DLD1 (cell line): ENCODE measurements around the gene FMO1.
"Not testable (repeated sequence)": the region's sequence is repeated elsewhere in the genome, so short reads cannot be mapped to it uniquely, and the experiment has no call there.

Experiments
- in situ Hi-C: cut with HindIII; loops from 2 replicates; pipeline ENCODE4 v1.10.0; 2017; ENCODE audit warnings: low sequenced_read_pairs

FMO1 gene

DNA sequence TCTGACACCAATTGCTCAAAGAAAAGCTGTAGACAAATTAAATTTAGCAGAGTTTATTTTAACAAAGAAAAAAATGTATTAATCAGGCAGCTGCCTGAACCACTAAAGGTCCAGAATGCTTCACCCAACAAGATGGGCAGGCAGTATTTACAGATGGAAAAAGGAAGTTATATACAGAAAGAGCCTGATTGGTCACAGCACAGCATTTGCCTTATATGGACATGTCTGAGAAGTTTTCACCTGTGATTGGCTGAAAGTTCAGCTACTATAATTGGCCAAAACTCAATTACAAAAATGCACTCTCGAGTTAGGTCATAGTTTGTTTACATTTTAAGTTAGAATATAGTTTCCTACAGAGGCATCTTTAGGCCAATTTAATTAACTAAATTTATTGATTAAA is 15.1 kb upstream of the FMO1 start:
- in situ Hi-C loops = no loop called here

DNA sequence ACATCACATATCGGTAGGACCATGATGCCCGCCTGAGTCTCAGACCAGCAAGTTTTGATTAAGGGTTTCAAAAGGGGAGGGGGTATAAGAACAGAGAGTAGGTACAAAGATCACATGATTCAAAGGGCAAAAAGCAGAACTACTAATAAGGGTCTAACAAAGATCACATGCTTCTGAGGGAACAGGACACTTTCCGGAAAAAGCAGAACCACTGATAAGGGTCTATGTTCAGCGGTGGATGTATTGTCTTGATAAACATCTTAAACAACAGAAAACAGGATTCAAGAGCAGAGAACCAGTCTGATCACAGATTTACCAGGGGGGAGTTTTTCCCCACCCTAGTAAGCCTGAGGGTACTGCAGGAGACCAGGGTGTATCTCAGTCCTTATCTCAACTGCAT is 12.1 kb upstream of the FMO1 start:
- in situ Hi-C loops = not testable (repeated sequence)

DNA sequence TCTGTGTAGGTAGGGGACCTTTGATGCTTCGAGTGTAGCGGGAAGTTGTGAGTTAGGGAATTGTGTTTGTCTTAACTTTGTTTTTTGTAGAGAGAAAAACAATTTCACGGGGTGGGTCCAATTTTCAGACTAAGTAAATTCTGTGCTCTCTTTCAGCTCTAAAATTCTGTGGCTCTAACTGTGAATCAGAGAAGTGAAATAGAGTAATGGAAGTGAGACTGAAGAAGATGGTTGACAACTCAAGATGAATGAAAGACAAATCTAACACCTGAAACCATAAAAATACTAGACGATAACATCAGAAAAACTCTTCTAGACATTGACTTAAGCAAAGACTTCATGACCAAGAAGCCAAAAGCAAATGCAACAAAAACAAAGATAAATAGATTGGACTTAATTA is 4.4 kb upstream of the FMO1 start:
- in situ Hi-C loops = no loop called here

DNA sequence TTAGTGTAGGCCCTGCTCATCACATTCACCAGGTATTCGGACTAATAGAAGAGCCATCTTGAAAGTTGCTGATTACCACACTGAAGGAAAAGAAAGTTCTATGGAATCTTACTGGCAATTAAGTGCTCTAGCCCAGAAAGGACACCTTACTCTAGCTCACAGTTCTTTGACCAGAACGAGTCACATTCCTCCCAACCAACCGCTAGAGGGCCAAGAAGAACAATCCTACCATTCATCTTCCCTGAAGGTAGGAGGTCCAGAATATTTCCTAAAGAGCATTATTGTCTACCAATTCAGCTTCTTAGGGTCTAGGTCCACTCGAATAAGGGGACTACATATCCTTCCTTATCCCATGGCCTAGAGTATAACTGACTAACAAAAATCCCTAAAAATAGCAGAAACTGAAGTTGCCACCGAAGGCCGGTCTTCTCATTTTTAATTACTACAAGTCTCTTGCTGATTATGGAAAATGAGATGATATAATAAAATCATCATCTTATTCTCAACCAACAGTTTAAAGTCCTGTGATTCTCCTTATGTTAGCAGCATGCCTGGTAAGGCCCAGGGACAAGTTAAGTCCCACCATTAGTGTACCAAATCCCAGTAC is 2.7 kb upstream of the FMO1 start:
- in situ Hi-C loops = no loop called here

DNA sequence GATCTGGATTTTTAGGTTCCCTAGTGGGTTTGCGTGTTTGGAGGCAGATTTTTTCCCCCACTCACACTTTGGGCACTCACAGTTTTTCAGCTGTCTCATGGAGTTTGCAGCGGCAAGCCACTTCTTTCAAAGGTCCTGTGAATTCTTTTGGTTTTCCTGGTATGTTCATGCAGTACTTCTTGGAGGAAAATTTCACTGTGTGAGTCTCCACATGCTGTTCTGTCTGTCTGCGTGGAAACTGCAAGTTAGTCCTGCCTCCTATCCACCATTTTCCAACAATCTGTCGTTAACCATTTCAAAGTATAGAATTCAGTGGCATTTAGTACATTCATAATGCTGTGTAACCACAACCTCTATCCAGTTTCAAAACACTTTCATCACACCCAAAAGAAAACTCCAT is 793 bp upstream of the FMO1 start:
- in situ Hi-C loops = no loop called here

DNA sequence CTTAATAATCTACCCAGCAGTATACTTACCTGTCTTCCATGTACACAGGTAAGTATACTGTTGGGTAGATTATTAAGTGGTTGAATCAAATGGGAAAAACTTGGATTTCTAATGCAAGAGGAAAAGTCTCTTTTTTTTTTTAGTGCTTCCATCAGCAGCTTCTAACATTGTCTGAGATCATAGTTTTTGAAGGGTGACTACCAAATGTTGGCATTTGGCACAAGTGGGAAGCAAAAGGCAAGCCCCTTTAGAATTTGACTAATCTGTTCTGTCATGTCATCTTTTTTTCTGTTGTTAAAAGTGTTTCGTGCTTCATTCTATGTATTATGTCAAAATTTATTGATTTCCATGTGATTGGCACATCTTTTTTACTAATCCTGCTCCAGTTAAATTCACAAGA is 547 bp downstream of the FMO1 start:
- in situ Hi-C loops = no loop called here

DNA sequence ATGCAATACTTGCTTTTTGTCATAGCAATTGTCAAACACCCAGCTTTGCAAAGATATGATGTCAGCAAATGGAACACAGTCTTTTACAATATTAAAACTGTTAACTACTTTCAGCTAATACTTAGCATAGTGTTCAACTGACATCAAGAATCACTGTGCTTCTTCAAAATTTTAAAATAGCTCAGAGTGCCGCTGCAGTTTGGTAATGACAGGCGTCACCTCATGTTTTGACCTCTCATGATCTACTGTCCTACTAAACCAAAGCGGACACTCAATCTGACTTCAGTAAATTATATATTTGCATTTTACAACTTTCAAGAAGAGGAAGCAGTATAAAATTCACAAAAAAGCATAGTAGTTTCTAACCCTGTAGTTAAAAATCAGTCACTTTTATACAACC is 2.0 kb downstream of the FMO1 start:
- in situ Hi-C loops = no loop called here

DNA sequence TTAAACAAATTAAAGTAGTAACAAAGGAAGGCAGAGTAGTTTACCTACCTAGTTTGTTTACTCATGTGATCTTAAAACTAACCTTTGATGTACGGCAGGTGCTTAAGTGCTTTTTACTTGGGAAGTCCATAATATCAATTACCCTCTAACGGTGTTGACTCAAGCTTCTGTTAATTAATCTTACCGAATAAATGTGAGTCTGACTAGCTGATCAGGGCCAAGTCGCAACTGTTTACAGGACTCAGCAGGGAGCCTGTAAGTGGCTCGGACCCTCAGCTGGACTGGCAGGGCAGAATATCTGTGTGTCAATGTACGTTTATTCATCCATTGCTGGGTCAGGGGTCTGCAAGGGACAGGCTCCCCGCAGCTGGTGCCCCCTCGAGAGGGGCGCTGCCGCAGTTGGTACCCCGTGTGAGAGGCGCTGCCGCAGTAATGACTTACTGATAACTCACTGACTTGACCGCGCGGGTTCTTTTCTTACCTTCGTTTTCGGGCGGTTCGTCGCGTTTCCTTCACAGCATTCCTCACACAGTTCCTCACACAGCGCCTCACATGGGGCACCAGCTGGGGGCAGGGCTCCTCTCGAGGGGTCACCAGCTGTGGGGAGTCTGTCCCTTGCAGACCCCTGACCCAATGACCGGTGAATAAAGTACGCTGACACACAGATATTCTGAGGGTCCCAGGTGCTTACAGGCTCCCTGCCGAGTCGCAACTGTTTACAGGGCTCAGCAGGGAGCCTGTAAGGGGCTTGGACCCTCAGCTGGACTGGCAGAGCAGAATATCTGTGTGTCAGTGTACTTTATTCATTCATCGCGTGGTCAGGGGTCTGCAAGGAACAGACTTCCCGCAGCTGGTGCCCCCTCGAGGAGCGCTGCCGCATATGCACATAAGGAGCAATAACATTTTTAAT is 3.0 kb downstream of the FMO1 start:
- in situ Hi-C loops = no loop called here

DNA sequence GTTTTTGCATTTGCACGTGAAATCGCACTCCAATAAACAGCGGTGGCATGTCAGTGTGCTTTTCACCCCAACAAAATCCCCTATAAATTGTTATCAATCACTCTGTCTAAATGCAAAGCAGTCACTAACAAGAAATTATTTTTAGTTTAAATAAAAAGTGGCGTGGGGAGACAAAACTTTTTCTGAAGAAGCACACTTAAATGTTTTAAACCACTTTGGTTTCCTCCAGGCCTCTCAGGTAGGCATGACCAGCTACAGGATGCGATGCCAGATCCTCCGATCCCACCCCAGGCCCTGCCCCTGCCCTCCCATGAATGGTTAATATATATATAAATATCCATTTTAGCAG is 3.6 kb downstream of the FMO1 start:
- in situ Hi-C loops = no loop called here

DNA sequence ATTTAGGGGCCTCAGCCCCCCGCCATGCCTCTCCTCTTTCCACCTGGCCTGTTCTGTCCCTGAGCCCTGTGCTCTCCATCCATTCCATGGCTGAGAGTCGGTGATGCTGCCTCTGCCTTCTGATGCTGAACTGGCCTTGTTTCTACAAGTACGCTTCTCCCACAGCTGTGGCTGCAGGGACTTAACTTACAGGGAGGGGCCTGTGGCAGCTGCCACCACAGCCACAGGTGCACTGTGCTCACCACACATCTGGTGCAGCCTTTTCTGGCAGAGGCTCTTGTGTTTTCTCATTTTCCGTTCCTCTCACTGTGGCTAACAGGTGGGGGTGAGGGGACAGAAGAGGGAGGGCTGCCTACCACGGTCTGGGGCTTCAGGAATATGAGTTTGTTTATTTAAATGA is 4.2 kb downstream of the FMO1 start:
- in situ Hi-C loops = no loop called here

DNA sequence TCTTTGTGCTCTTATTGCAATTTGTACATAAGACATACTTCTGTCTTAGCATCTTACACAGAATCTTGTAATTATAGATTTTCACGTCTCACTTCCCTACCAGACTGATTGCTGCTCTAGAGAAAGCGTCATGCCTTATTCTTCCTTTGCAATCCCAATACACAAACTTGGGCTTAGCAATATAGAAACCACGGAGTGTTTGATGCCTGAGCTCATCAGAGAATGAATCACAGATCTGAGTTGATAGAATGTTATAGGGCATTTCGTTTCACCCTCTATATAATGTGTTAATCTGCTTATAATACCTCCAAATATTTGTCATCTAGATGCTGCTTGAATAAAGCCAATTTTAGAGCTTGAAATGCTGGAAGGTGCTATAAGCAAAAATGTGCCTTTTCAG is 6.6 kb downstream of the FMO1 start:
- in situ Hi-C loops = no loop called here

DNA sequence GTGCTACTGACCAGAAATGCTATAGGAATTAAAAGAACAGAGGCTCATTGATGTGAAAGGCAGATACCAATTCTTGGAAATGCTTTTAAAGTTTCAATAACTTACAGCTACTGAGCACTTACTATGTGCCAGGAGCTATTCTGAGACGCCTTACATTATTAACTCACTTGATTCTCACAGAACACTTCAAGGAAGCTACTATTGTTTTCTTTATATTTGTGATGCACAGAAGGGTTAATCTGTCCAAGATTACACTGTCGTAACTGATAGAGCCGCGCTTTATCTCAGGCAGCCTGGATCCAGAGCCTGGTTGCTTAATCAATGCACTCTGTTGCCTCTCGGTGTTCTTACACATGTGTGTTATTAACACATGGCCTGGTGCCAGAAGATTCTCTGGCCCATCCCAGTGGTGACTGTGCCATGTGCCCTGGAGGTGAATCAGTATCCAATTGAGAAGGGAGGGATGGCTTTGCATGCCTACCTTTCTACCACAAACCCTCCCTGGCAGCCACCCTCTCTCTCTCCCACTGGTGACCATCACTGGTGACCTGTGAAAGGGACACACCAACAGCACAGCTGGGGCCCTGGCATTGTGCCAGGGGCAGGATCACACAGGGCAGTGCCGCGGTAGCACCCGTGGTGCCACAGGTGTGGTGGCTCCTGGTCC is 8.8 kb downstream of the FMO1 start:
- in situ Hi-C loops = no loop called here

DNA sequence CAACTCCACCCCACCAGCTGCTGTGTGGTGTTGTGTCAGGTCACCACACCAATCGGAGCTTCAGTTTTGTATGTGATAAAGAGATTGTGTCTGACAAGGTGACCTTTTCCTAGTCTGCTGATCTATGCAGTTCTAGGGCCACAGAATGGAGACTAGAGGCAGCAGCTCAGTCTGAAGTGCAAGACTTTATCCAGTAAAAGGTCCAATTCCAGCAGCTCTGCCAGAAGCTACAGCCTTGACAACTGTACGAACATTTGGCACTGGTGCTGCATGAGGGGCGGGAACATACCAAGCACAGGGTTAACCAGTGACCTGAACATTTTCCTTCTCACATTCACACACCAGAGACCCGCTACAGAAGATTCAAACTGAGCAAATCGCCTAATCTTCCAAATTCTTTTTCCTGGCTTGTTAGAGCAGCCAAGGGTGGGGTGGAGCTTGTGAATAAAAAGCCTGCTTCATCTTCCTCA is 9.3 kb downstream of the FMO1 start:
- in situ Hi-C loops = no loop called here

DNA sequence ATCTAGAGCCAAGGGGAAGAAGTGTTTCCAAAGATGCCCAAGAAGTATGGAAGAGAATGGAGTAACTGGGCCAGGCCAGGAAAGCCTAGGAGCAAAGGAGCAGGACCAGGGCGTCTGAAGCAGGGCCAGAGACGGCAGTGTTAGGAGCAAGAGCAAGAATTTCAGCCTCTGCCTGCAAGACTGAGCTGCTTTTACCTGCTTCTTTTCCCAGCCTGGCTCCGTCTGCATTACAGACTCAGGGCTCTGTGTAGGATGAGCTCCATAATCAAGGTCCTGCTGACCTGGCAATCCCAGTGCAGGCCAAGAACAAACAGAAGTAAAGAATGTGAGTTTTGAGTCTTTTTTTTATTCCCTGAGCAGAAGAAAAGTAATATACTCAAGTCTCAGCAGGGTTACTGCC is 10.1 kb downstream of the FMO1 start:
- in situ Hi-C loops = no loop called here

DNA sequence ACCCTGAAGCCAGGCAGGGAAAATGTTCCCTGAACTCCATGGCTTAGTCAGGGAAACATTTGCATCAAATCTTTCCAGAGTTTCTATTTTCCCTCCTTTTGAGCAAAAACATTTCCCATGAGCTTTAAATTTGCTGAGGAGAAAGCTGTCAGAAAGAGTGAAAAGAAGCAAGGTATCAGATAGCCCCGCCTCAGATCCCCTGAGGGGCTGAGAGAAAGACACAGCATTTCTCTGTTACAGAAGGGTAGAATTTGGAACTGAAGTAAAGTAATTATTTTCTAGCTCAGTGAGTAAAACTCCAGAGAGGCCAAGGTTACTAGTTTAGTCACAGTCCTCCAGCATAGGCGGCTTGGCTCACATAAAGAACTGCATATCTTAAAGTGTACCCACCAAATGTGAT is 10.6 kb downstream of the FMO1 start:
- in situ Hi-C loops = no loop called here

DNA sequence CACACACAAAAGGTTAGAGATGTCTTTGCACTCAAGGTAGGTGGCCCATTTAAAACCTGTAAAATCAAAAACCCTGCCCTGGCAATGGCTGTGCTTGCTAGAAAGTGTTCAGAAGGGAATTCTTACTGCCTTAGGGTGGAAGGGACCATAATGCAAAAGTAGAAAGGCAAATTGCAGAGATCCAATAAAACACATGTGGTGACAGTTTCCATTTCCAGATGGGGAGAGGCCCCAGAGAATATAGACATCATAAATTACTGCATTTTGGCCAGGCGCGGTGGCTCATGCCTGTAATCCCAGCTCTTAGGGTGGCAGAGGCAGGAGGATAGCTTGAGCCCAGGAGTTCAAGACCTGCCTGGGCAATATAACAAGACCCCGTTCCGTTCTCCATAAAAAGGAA is 13.0 kb downstream of the FMO1 start:
- in situ Hi-C loops = no loop called here

DNA sequence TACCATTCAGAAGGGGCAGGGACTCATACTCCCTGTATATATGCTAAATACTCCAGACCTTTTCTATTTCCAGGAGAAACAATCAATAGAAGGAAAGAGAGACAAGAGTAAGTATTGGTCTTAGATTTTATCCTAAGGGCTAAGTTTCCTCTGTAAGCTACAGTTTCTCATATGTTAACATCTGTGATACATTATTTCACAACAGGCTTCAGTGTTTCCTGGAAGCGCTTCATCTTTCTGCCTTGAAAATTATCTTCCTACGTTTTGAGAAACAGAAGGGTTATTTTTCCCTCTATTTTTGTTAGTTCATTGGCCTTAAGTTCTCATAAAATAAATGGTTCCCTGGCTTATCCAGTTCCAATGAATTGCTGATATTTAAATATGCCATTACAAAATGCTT is 15.6 kb downstream of the FMO1 start:
- in situ Hi-C loops = no loop called here

DNA sequence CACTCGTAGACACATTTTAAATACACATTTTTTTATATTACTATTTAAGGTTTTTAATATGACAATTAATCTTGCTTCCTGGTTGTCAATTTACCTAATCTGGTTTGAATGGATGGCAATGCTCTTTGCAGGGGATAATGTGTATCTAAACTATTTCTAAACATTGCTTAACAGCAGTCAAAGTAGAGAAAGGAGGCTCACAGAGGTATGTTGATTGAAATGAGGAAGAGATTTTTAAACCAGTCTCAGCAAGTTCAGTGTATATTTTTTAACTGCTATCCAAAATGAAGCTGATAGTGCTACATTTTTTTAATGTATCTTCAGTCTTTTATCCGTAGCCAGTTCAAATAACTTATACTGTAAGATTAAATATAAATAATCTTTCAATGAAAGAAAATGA is 17.4 kb downstream of the FMO1 start:
- in situ Hi-C loops = no loop called here

DNA sequence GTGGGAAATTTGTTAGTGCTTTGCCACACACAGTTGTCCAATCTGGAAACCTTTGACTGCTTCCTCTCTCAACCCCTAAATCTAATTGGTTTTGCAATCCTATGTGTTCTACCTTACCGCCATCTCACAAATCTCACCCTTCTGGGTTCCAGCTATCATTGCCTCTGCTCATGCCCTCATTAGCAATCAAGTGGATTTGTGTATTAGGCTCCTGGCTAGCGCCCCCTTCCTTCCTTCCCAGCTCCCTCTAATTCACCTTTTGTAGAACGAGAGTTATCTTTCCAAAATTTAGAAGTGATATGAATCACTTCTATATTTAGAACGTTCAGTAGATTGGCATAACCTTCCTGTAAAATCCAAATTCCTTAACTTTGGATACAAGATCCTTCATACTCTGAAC is 18.6 kb downstream of the FMO1 start:
- in situ Hi-C loops = no loop called here

DNA sequence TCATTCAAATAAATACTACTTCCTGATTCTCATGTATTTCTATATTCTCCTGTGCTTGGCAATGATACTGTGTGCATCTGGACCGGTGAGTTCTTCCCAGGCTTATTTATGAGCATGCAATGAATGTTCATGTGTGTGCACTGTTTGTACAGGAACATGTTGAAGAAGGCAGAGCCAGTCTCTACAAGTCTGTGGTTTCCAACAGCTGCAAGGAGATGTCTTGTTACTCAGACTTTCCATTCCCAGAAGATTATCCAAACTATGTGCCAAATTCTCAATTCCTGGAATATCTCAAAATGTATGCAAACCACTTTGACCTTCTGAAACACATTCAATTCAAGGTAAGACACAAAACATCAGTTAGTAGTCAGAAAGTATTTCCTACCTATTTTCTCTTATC is 19.1 kb downstream of the FMO1 start:
- in situ Hi-C loops = no loop called here

DNA sequence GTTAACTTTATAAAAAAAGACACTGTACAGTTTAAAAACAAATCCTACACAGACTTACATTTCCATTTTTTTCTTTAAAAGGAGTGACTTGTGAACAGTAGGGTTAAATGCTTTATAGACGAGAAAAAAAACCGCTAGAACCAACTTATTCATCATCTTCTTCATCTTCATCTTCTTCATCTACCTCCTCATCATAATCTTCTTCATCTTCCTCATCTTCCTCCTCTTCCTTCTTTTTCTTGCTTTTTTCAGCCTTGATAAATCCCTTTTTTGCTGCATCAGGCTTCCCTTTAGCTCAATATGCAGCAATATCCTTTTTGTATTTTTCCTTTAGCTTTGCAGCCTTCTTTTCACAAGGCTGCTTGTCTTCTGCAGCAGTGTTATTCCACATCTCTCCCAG is 22.5 kb downstream of the FMO1 start:
- in situ Hi-C loops = no loop called here

DNA sequence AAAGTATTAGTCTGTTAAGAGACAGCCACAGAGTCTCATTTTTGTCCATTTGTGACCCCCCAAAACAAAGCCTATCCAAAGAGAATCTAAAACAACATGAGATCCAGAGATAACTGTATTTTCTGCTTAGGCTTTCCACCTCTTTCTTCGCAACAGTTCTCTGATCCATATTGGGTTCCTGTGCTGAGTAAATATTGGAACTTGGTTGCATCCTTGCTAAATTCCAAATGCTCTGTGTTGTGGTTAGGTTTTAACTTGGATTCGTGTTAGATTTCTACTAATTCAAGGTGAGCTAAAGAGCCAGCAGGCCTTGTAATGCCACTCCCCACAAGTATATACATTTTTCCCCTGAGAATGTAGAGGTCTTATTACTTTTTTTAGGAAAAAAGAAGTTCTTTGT is 29.2 kb downstream of the FMO1 start:
- in situ Hi-C loops = no loop called here
